Lung (tissue), 12 donors: ENCODE measurements around the gene PITX3. TPM values are rescaled to one million over a fixed set of nuclear protein-coding genes. Genes with fewer than 3 reads are reported as not detected.
A peak's percentile ranks its signal among the peaks of the same experiment; 100 is the strongest.

ENCODE experiments used
- ATAC-seq: fragments of 200-7000 bp; cut with Tn5 transposase; one replicate; pipeline ENCODE4 v1.9.1; 2020; ENCODE audit warnings: moderate number of reproducible peaks; ENCODE audit not compliant: insufficient read depth, low FRiP score
- DNase-seq, 3 donors: peaks; one replicate each; pipeline ENCODE4 v3.0.0-alpha.2; 2013 to 2017
- H3K27ac ChIP-seq, 2 donors: one replicate each; pipeline ENCODE4 v1.5.1; 2013; ENCODE audit warnings: mild to moderate bottlenecking in 2 of 2, moderate library complexity in 2 of 2, control low read depth in 1 of 2, inconsistent platforms in 1 of 2, low read depth in 1 of 2, low read length in 1 of 2
- H3K27me3 ChIP-seq, 3 donors: one replicate each; pipeline ENCODE4 v1.5.1; 2013; ENCODE audit warnings: low read length in 2 of 3; ENCODE audit not compliant: control insufficient read depth in 3 of 3, insufficient read depth in 3 of 3
- H3K36me3 ChIP-seq, 4 donors: one replicate each; pipeline ENCODE4 v1.5.1; 2013; ENCODE audit warnings: low read length in 4 of 4, mild to moderate bottlenecking in 1 of 4, moderate library complexity in 1 of 4; ENCODE audit not compliant: control insufficient read depth in 4 of 4, insufficient read depth in 4 of 4
- H3K4me1 ChIP-seq, 5 donors: one replicate each; pipeline ENCODE4 v1.5.1; 2013; ENCODE audit warnings: low read length in 5 of 5, mild to moderate bottlenecking in 2 of 5, moderate library complexity in 1 of 5; ENCODE audit not compliant: control insufficient read depth in 5 of 5, insufficient read depth in 5 of 5
- H3K4me3 ChIP-seq: one replicate; pipeline ENCODE4 v1.5.1; 2013; ENCODE audit warnings: mild to moderate bottlenecking, control low read depth, moderate library complexity
- H3K9ac ChIP-seq, 2 donors: one replicate each; pipeline ENCODE4 v1.5.1; 2013; ENCODE audit warnings: low read length in 2 of 2, control low read depth in 1 of 2; ENCODE audit not compliant: insufficient read depth in 1 of 2
- H3K9me3 ChIP-seq, 4 donors: one replicate each; pipeline ENCODE4 v1.5.1; 2013; ENCODE audit warnings: low read length in 3 of 4, mild to moderate bottlenecking in 1 of 4, moderate library complexity in 1 of 4; ENCODE audit not compliant: control insufficient read depth in 4 of 4, insufficient read depth in 3 of 4
- CTCF ChIP-seq: IDR thresholded peaks from 2 replicates; pipeline ENCODE4 v1.5.1; 2012; ENCODE audit warnings: mild to moderate bottlenecking; ENCODE audit errors: control extremely low read depth, extremely low read depth
- WGBS, 2 donors: extraction: QIAGEN DNeasy Blood & Tissue Kit; methylation state at CpG; one replicate each; pipeline ENCODE4 v1.1.7; 2013; 5-methylcytosine and 5-hydroxymethylcytosine counted together
- polyA plus RNA-seq, 2 donors: library from polyadenylated mRNA; stranded (reverse); fragments of 200-250 nt; gene quantifications; one replicate each; pipeline ENCODE4 v1.2.1, GENCODE V29; 2013
- total RNA-seq, 2 donors: library from RNA; depleted of rRNA in 1 of 2; stranded (reverse); fragments of >200 nt in 1 of 2; gene quantifications; one replicate each; pipeline ENCODE4 v1.2.1, GENCODE V29; 2014 to 2021
- donor health status: control.
- donor health status: control.
- donor health status: Bipolar disorder and iron deficiency.
- donor health status: healthy.
- donor health status: DM: yes; HTN: yes; CAD: no.

The PITX3 gene
- total and polyA plus RNA-seq, 4 donors: 0.03 TPM; not detected in 3

- H3K36me3 ChIP-seq: no peaks in the 10 kb centered on the region
- peak; percentile 9 for ATAC-seq
- H3K27me3 ChIP-seq: peaks cover 0 to 59% (median 8%) of the 10 kb centered on the region in 3 donors
- TF ChIP-seq CTCF: no peak
- H3K4me1 ChIP-seq: peaks cover 0 to 21% (median 11%) of the 10 kb centered on the region in 5 donors
- DNase-seq: peak; percentile 73 to 82 (median 75)
- H3K4me3 ChIP-seq: peak overlapping the region; percentile 15
- 1 to 2% methylated on average over 48 to 50 of the region's 50 CpGs for WGBS, 2 donors
- no peaks in the 10 kb centered on the region for H3K9me3 ChIP-seq
- H3K9ac ChIP-seq: no peak overlapping the region
- no peak overlapping the region for H3K27ac ChIP-seq
These were observed 10.9 kb downstream of the PITX3 start for GRCh38 chr10:102230264-102230860.

GRCh38 chr10:102229810-102230263 lies 11.5 kb downstream of the PITX3 start:
- WGBS, 2 donors: 1 to 3% methylated on average over 23 to 24 of the region's 24 CpGs
- Histone ChIP-seq H3K36me3 (no peaks in the 10 kb centered on the region), H3K4me3 (no peak overlapping the region), H3K9ac (no peak overlapping the region), H3K27ac (no peak overlapping the region), H3K4me1 (peaks cover 0 to 23% (median 11%) of the 10 kb centered on the region in 5 donors), H3K27me3 (peaks cover 0 to 56% (median 8%) of the 10 kb centered on the region in 3 donors), H3K9me3 (no peaks in the 10 kb centered on the region)
- DNase-seq (peak; percentile 80 to 84 (median 84)), ATAC-seq (no peak)
- peak; percentile 98 for TF ChIP-seq CTCF

- no peaks in the 10 kb centered on the region for H3K9me3 ChIP-seq
- H3K4me3 ChIP-seq: no peak overlapping the region
- H3K36me3 ChIP-seq: no peaks in the 10 kb centered on the region
- no peak overlapping the region for H3K27ac ChIP-seq
- H3K4me1 ChIP-seq: peaks cover 0 to 23% (median 11%) of the 10 kb centered on the region in 5 donors
- WGBS, 2 donors: 33 to 50% methylated on average over 8 of the region's 8 CpGs
- no peak for TF ChIP-seq CTCF
- peaks cover 0 to 41% (median 8%) of the 10 kb centered on the region in 3 donors for H3K27me3 ChIP-seq
- ATAC-seq (no peak), DNase-seq (no peak)
- no peak overlapping the region for H3K9ac ChIP-seq
These were observed 14.3 kb downstream of the PITX3 start for GRCh38 chr10:102227050-102227449.
